ENCODE data around the gene COL13A1. TPM values are rescaled to one million over a fixed set of nuclear protein-coding genes. Genes with fewer than 3 reads are reported as not detected.
A peak's percentile ranks its signal among the peaks of the same experiment; 100 is the strongest.

COL13A1 gene
- total RNA-seq, 8 experiments from 2014 or later = 0.27 to 50.6 (median 7.2) TPM

DNA sequence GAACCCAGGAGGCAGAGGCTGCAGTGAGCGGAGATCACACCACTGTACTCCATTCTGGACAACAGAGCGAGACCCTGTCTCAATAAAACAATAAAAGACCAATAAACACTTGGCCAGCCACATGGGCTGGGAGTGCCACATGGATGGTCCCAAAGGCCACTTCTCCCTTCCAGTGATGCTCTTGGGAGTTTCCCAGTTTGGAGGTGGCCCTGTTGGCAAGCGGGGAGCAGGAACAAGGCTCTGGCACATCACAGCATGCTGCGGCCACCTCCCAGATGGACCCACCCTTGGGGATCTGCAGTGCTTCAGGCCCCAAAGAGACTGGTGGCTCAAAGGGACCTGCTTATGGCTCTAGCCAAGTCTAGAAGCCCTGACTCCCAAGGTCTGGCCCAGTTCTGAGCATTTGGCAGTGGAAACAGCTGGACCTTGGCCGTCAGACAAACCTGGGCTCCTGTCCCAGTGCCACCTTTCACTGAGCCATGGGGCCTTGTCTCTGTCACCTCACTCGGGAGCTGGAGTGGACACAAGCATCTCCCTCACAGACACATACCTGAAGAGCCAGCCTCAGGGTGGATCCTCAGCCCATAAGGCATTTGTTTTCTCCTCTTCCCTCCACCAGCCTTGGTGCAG, 91.7 kb downstream of the COL13A1 start:
- Histone ChIP-seq H3K4me3 (no peak overlapping the region), H3K27ac (no peak overlapping the region), H3K4me1 (replicated peaks in 1 of 2) (peaks cover 28 to 33% of the 10 kb centered on the region in 2 donors)
- WGBS, 10 experiments = 80 to 100% (median 87%) methylated on average over 1 to 3 of the region's 6 CpGs; no CpG with 5 or more reads in 4 of the 10 experiments
- in situ Hi-C loops (cut with MboI; ENCODE audit: low pct_unique_long_range_greater_than_20kb in 2 of 9, low sequenced_read_pairs in 9 of 9, unreplicated experiment in 9 of 9) = no loop called here
- ATAC-seq (replicated peaks in 6 of 8) = no peak

- Histone ChIP-seq H3K4me3 (no peak overlapping the region), H3K4me1 (replicated peaks in 1 of 2) (peaks cover 28 to 30% of the 10 kb centered on the region in 2 donors), H3K27ac (no peak overlapping the region)
- ATAC-seq (replicated peaks in 6 of 8) = no peak
- in situ Hi-C loops (cut with MboI; ENCODE audit: low pct_unique_long_range_greater_than_20kb in 2 of 9, low sequenced_read_pairs in 9 of 9, unreplicated experiment in 9 of 9) = no loop called here
- 88% methylated on average over 1 of the region's 1 CpG; no CpG with 5 or more reads in 9 of the 10 experiments for whole genome bisulfite sequencing, 10 experiments
Observed at GRCh38 chr10:69894156-69894555, 92.5 kb downstream of the COL13A1 start.

DNA sequence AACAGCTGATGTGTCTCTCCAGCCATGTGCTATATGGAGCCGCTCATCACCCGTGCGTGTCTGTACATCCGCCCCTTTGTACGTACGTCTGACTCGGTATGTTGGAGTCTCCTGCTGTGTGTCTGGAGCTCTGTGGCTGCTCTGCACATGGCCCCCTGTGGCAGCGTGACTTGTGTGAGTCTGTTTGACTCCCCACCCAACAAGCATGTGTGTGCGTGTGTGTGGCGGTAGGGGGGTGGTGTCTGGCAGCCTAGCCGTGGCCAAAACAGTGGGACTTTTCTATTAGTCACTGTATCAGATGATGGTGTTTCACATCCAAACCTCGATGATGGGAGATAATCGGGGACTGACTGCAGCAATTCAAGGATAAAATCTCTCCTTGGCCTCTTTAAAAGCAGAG, 94.1 kb downstream of the COL13A1 start:
- in situ Hi-C loops (cut with MboI; ENCODE audit: low pct_unique_long_range_greater_than_20kb in 2 of 9, low sequenced_read_pairs in 9 of 9, unreplicated experiment in 9 of 9) = no loop called here

DNA sequence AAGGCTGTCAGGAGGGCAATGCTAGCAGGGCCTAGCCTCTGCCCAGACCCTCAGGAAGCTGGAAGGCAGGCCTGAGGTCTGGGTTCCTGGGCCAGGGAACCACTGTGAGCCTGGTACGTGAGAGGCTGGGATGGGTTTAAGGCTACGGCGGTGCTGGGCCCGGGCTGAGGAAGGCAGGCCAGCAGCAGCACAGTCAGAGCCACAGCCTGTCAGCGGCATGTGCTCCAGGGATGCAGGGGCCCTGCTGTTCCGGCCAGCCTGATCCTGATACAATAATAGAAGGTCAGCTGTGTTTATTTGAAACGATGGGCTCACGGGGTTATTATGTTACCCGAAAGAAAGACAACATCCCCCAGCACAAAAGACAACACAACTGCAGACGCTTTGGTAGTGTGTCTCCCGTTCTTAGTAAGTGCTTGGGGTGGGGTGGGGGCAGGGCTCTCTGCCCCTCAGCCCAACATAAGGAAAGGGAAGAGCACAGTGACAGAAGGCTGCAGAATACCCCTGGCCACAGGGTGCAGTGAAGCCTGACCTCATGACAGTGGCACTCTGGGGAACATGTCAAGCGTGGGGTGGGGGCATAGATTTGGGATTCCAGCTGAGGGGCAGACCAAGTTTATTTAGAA, 95.0 kb downstream of the COL13A1 start:
- ATAC-seq (replicated peaks in 6 of 8) = peak in 5 of 8 experiments; percentile 87 to 93 (median 90)
- Histone ChIP-seq H3K4me1 (replicated peaks in 1 of 2) (peaks cover 31 to 32% of the 10 kb centered on the region in 2 donors), H3K27ac (peak overlapping the region; percentile 41 to 52), H3K4me3 (no peak overlapping the region)
- WGBS, 10 experiments = 7 to 31% (median 20%) methylated on average over 1 to 6 of the region's 12 CpGs; no CpG with 5 or more reads in 7 of the 10 experiments
- in situ Hi-C loops (cut with MboI; ENCODE audit: low pct_unique_long_range_greater_than_20kb in 2 of 9, low sequenced_read_pairs in 9 of 9, unreplicated experiment in 9 of 9) = no loop called here

More for the DNA sequence above, 94.1 kb downstream of the COL13A1 start:
- Histone ChIP-seq H3K4me1 (replicated peaks in 1 of 2) (peaks cover 28% of the 10 kb centered on the region in 2 donors), H3K27ac (no peak overlapping the region), H3K4me3 (no peak overlapping the region)
- 95% methylated on average over 4 of the region's 13 CpGs; no CpG with 5 or more reads in 9 of the 10 experiments for WGBS, 10 experiments
- ATAC-seq (replicated peaks in 6 of 8) = peak in 2 of 8 experiments; percentile 92 to 95

GRCh38 chr10:69897432-69897831, 95.7 kb downstream of the COL13A1 start:
- H3K4me1 ChIP-seq (replicated peaks in 1 of 2) = peaks cover 37 to 38% of the 10 kb centered on the region in 2 donors
- ATAC-seq (replicated peaks in 6 of 8) = no peak
- H3K27ac ChIP-seq = peak overlapping the region in 1 of 2 donors; percentile 26
- H3K4me3 ChIP-seq = no peak overlapping the region
- 52 to 100% (median 86%) methylated on average over 1 to 5 of the region's 9 CpGs; no CpG with 5 or more reads in 5 of the 10 experiments for WGBS, 10 experiments
- in situ Hi-C loops (cut with MboI; ENCODE audit: low pct_unique_long_range_greater_than_20kb in 2 of 9, low sequenced_read_pairs in 9 of 9, unreplicated experiment in 9 of 9) = no loop called here

DNA sequence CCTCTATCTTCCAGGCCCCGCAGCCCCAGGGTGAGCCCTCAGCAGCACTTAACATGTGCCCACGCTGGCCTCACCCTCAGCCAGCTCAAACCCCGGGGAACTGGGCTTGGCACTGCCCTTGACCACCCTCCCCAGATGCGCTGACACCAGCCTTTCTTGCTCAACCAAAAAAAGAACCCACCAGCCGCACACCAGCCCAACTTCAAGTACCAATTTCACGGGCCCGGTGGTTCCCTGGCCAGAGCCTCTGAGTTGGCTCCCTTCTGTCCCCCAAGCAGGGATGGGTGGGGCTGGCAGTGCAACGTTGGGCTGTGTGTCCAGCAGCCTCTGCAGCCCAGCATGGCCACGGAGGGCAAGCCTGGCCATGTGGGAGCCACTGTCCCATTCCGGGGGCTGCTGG, 96.3 kb downstream of the COL13A1 start:
- in situ Hi-C loops (cut with MboI; ENCODE audit: low pct_unique_long_range_greater_than_20kb in 2 of 9, low sequenced_read_pairs in 9 of 9, unreplicated experiment in 9 of 9) = no loop called here
- no peak for ATAC-seq (replicated peaks in 6 of 8)

DNA sequence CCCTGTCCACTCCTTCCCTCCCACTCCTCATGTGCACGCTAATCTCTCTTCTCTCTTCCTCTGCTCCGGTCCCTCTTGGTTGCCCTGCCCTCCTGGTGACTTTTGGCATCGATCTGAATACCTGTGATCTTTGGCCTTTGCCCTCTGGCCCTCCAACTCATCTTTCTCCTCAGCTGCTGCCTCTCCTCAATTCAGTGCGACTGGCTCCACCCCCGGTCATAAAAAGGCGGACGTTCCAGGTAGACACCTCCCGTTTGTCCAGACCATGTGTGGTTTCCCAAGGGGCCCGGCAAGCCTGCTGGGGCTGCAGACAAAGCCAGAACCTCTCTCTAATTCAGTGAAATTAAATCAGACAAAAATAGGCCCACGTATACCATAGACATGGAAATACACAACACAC, 96.8 kb downstream of the COL13A1 start:
- no peak overlapping the region for H3K27ac ChIP-seq
- H3K4me3 ChIP-seq = no peak overlapping the region
- ATAC-seq (replicated peaks in 6 of 8) = no peak
- 44 to 76% (median 67%) methylated on average over 2 to 9 of the region's 10 CpGs; no CpG with 5 or more reads in 3 of the 10 experiments for WGBS, 10 experiments
- in situ Hi-C loops (cut with MboI; ENCODE audit: low pct_unique_long_range_greater_than_20kb in 2 of 9, low sequenced_read_pairs in 9 of 9, unreplicated experiment in 9 of 9) = no loop called here
- H3K4me1 ChIP-seq (replicated peaks in 1 of 2) = peaks cover 37 to 38% of the 10 kb centered on the region in 2 donors

More for the DNA sequence above, 96.3 kb downstream of the COL13A1 start:
- Histone ChIP-seq H3K4me3 (no peak overlapping the region), H3K27ac (no peak overlapping the region), H3K4me1 (replicated peaks in 1 of 2) (peaks cover 37 to 38% of the 10 kb centered on the region in 2 donors)
- WGBS, 10 experiments = 70 to 100% (median 96%) methylated on average over 1 to 7 of the region's 10 CpGs; no CpG with 5 or more reads in 5 of the 10 experiments

GRCh38 chr10:69898941-69899340, 97.2 kb downstream of the COL13A1 start:
- no peak for ATAC-seq (replicated peaks in 6 of 8)
- in situ Hi-C loops (cut with MboI; ENCODE audit: low pct_unique_long_range_greater_than_20kb in 2 of 9, low sequenced_read_pairs in 9 of 9, unreplicated experiment in 9 of 9) = no loop called here
- 63 to 100% (median 88%) methylated on average over 1 to 2 of the region's 2 CpGs; no CpG with 5 or more reads in 4 of the 10 experiments for WGBS, 10 experiments
- no peak overlapping the region for H3K27ac ChIP-seq
- H3K4me1 ChIP-seq (replicated peaks in 1 of 2) = peaks cover 37 to 38% of the 10 kb centered on the region in 2 donors
- H3K4me3 ChIP-seq = no peak overlapping the region

DNA sequence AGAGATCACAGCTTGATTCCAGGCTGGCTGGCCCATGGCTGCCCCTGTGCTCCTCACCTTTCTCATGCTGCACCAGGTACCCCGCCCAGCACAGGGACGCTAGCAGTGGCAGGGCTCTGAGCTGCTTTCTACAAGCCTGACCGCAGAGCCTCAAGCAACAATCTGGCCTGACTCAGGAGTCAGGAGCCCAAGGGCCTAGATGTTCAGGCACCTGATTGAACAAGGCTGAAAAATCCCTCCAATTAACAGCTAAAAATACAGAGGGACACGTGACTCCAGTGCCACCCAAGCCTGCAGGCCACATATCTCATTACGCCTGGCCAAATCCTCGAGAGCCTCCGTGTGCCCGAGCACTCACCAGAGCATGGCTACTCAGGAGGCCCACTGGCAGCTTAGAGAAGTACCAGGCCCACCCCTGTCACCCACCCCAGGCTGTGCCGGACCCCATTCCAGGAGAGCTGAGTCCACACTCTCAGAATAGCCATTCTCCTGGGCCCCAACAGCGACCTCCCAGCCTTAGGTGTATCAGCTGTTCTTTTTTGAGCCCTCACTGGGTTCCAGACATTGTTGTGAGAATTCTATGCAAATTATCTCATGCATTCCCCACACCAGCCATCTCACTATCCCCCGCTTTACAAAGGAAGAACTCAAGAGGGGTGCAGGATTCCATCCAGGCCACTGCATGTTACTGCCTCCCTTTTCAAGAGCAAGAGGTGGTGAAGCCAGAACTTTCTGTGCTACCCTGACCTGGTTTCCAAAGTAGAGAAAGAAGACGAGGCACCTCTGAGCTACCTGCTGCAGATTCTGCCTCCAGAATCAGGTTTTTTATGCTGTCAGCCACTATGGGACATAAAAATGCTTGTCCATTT, 98.3 kb downstream of the COL13A1 start:
- 60 to 100% (median 87%) methylated on average over 1 to 3 of the region's 12 CpGs; no CpG with 5 or more reads in 2 of the 10 experiments for WGBS, 10 experiments
- H3K4me1 ChIP-seq (replicated peaks in 1 of 2) = peaks cover 37 to 38% of the 10 kb centered on the region in 2 donors
- no peak overlapping the region for H3K27ac ChIP-seq
- no peak for ATAC-seq (replicated peaks in 6 of 8)
- no peak overlapping the region for H3K4me3 ChIP-seq
- in situ Hi-C loops (cut with MboI; ENCODE audit: low pct_unique_long_range_greater_than_20kb in 2 of 9, low sequenced_read_pairs in 9 of 9, unreplicated experiment in 9 of 9) = loop anchor here in 4 of 9 experiments (25.0 kb wide), 1 partner anchor 263 kb away; the partner anchor contains the start of gene FAM241B (in 4 of the 4)

GRCh38 chr10:69901022-69901421, 99.3 kb downstream of the COL13A1 start:
- peaks cover 34 to 37% of the 10 kb centered on the region in 2 donors for H3K4me1 ChIP-seq (replicated peaks in 1 of 2)
- no peak for ATAC-seq (replicated peaks in 6 of 8)
- in situ Hi-C loops (cut with MboI; ENCODE audit: low pct_unique_long_range_greater_than_20kb in 2 of 9, low sequenced_read_pairs in 9 of 9, unreplicated experiment in 9 of 9) = loop anchor here in 4 of 9 experiments (25.0 kb wide), 1 partner anchor 264 kb away; the partner anchor contains the start of gene FAM241B (in 4 of the 4)
- 80 to 100% (median 100%) methylated on average over 1 to 2 of the region's 2 CpGs; no CpG with 5 or more reads in 4 of the 10 experiments for WGBS, 10 experiments
- no peak overlapping the region for H3K4me3 ChIP-seq
- H3K27ac ChIP-seq = no peak overlapping the region

DNA sequence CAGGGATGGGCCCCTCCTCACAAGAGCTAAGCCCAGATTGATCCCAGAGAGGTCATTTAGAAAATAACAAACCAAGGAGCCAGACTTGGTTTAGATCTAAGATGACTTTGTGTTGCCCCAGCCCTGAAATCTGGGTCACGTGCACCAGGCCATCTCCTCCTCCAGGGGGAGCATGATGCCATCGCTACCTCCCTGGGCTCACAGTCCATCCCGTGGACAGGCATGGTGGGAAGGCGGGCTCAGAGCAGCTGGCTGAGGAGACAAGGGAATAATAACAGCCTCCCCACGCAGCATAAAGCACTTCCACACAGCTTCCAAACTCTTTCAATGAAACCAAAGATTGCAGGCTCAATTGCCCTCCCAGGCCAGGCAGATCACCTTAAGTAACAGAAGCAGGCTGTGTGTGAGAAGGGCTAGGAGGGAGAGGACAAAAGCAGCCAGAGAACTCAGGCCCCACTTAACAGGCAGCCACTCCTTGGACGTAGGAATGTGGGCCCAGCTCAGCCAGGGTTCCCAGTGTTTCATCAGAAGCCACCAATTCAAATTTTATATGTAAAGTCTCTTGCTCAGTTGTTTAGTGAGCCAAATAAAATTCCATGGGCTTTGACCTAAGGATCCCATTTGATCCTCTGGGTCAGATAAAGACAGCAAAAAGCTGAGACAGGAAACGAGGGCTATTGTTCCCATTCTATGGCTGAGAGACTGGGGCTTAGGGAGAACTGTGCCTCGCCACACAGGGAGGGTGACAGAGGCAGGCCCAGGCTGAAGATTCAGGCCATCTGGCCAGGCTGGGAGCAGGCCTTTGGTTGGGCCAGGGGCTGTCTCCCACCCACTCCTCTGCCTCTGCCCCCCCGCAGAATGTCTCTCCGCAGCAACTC, 100.2 kb downstream of the COL13A1 start:
- Histone ChIP-seq H3K4me1 (replicated peaks in 1 of 2) (peaks cover 27 to 29% of the 10 kb centered on the region in 2 donors), H3K27ac (no peak overlapping the region), H3K4me3 (no peak overlapping the region)
- in situ Hi-C loops (cut with MboI; ENCODE audit: low pct_unique_long_range_greater_than_20kb in 2 of 9, low sequenced_read_pairs in 9 of 9, unreplicated experiment in 9 of 9) = loop anchor here in 4 of 9 experiments (25.0 kb wide), 1 partner anchor 265 kb away; the partner anchor contains the start of gene FAM241B (in 4 of the 4)
- 20 to 88% (median 50%) methylated on average over 1 to 7 of the region's 10 CpGs; no CpG with 5 or more reads in 5 of the 10 experiments for WGBS, 10 experiments
- peak; percentile 69 to 98 (median 74) for ATAC-seq (replicated peaks in 6 of 8)
